ENCODE data around the gene RIN3.
A peak's percentile ranks its signal among the peaks of the same experiment; 100 is the strongest.

Gene RIN3

GRCh38 chr14:92644970-92645515, 131.5 kb downstream of the RIN3 start:
- in situ Hi-C loops (cut with HindIII; ENCODE audit: low sequenced_read_pairs), result no loop called here
- no peak overlapping the region for H3K4me3 ChIP-seq (ENCODE audit: low read depth, low read length)
- TF ChIP-seq CTCF (IDR thresholded peaks at IDR 0.05; ENCODE audit: low read depth, low read length, missing control alignments), result no peak
- DNase-seq (ENCODE audit: low read depth), result no peak

- in situ Hi-C loops (cut with HindIII; ENCODE audit: low sequenced_read_pairs), result no loop called here
Measured at GRCh38 chr14:92645841-92646478, 132.4 kb downstream of the RIN3 start.

GRCh38 chr14:92646952-92647796, 133.6 kb downstream of the RIN3 start:
- DNase-seq (ENCODE audit: low read depth), result peak; percentile 32
- no peak for TF ChIP-seq CTCF (IDR thresholded peaks at IDR 0.05; ENCODE audit: low read depth, low read length, missing control alignments)
- H3K4me3 ChIP-seq (ENCODE audit: low read depth, low read length), result no peak overlapping the region
- in situ Hi-C loops (cut with HindIII; ENCODE audit: low sequenced_read_pairs), result no loop called here

More at GRCh38 chr14:92645841-92646478, 132.4 kb downstream of the RIN3 start:
- no peak overlapping the region for H3K4me3 ChIP-seq (ENCODE audit: low read depth, low read length)
- no peak for TF ChIP-seq CTCF (IDR thresholded peaks at IDR 0.05; ENCODE audit: low read depth, low read length, missing control alignments)
- no peak for DNase-seq (ENCODE audit: low read depth)

DNA sequence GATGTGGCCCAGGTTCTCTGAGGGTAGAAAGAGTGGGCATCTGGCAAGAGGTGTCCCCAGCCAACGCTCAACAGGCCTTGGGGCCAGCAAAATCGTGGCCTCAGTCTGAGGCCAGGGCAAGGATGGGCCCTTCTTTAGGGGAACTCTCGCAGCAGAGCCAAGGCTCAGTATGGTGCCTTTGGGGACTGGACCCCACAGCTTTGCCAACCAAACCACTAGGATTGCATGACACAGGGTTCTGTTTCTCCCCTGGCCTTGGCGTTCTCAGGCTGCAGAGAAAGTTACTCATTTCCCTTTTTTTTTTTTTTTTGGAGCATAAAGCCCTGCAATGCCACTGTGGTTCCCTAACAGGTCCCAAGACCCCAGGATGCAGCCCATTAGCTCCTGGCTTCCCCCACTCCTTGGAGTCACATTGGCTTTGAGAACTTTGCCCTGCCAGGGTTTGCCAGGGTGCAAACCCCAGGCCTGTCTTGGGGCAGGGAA, 134.3 kb downstream of the RIN3 start:
- no peak for TF ChIP-seq CTCF (IDR thresholded peaks at IDR 0.05; ENCODE audit: low read depth, low read length, missing control alignments)
- in situ Hi-C loops (cut with HindIII; ENCODE audit: low sequenced_read_pairs), result no loop called here
- DNase-seq (ENCODE audit: low read depth), result no peak
- no peak overlapping the region for H3K4me3 ChIP-seq (ENCODE audit: low read depth, low read length)

GRCh38 chr14:92649066-92649465, 135.5 kb downstream of the RIN3 start:
- in situ Hi-C loops (cut with HindIII; ENCODE audit: low sequenced_read_pairs), result no loop called here
- no peak for DNase-seq (ENCODE audit: low read depth)
- no peak for TF ChIP-seq CTCF (IDR thresholded peaks at IDR 0.05; ENCODE audit: low read depth, low read length, missing control alignments)
- no peak overlapping the region for H3K4me3 ChIP-seq (ENCODE audit: low read depth, low read length)

DNA sequence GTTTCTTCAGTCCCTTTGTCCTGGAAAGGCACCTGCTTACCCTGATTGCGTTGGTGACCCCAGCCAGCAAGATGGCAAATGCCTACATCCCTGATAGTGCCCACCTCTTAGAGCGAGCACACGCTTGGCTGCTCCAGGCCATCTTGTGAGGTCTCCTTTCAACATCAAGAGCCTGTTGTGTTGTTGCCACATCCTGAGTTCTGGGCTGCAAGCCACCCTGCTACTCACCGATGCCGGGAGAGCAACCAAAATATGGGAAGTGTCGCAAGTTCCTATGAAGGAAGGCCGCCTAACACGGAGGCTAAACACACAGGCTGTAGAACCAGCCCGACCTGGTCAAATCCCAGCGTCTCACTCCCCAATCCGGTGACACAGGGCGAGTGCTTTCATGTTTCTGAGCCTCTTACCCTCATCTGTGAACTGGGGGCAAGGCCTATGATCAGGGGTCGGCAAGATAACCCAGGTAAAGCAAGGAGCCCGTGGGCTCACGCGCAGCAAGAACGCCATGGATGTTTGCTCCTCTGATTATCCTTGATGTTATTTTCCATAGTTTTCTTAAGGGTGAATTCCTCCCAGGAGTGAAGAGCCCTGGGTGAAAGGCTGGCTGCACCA, 136.5 kb downstream of the RIN3 start:
- no peak for TF ChIP-seq CTCF (IDR thresholded peaks at IDR 0.05; ENCODE audit: low read depth, low read length, missing control alignments)
- in situ Hi-C loops (cut with HindIII; ENCODE audit: low sequenced_read_pairs), result loop anchor here (5.0 kb wide), 1 partner anchor 88 kb away; no protein-coding TSS in a partner anchor
- DNase-seq (ENCODE audit: low read depth), result peak; percentile 84
- no peak overlapping the region for H3K4me3 ChIP-seq (ENCODE audit: low read depth, low read length)

Data from astrocyte of the cerebellum (primary cell).